ENCODE results near the gene TEX36.
"Not testable (repeated sequence)": the region's sequence is repeated elsewhere in the genome, so short reads cannot be mapped to it uniquely, and the experiment has no call there.

Gene TEX36

GRCh38 chr10:125656523-125656922 lies 26.4 kb downstream of the TEX36 start:
- DNase-seq (ENCODE audit: low read depth, low spot score), result no peak
- in situ Hi-C loops (cut with HindIII; ENCODE audit: low sequenced_read_pairs), result no loop called here
- no peak for TF ChIP-seq CTCF (IDR thresholded peaks at IDR 0.05; ENCODE audit: low read depth, low read length)

GRCh38 chr10:125653113-125653512 lies 29.9 kb downstream of the TEX36 start:
- in situ Hi-C loops (cut with HindIII; ENCODE audit: low sequenced_read_pairs); H3K4me3 ChIP-seq (ENCODE audit: low read depth, low read length); DNase-seq (ENCODE audit: low read depth, low spot score): not testable (repeated sequence)

More at GRCh38 chr10:125656523-125656922, 26.4 kb downstream of the TEX36 start:
- no peak overlapping the region for H3K4me3 ChIP-seq (ENCODE audit: low read depth, low read length)

- no peak for TF ChIP-seq CTCF (IDR thresholded peaks at IDR 0.05; ENCODE audit: low read depth, low read length)
- no peak overlapping the region for H3K4me3 ChIP-seq (ENCODE audit: low read depth, low read length)
- in situ Hi-C loops (cut with HindIII; ENCODE audit: low sequenced_read_pairs), result no loop called here
- no peak for DNase-seq (ENCODE audit: low read depth, low spot score)
These were observed 36.7 kb downstream of the TEX36 start for GRCh38 chr10:125646311-125646710.

- in situ Hi-C loops (cut with HindIII; ENCODE audit: low sequenced_read_pairs), result no loop called here
- H3K4me3 ChIP-seq (ENCODE audit: low read depth, low read length), result no peak overlapping the region
- no peak for DNase-seq (ENCODE audit: low read depth, low spot score)
- no peak for TF ChIP-seq CTCF (IDR thresholded peaks at IDR 0.05; ENCODE audit: low read depth, low read length)
These were observed 41.6 kb downstream of the TEX36 start for GRCh38 chr10:125641398-125641797.

- no peak for TF ChIP-seq CTCF (IDR thresholded peaks at IDR 0.05; ENCODE audit: low read depth, low read length)
- in situ Hi-C loops (cut with HindIII; ENCODE audit: low sequenced_read_pairs), result no loop called here
These were observed 42.3 kb downstream of the TEX36 start for GRCh38 chr10:125640653-125641052.

GRCh38 chr10:125639846-125640245 lies 43.1 kb downstream of the TEX36 start:
- TF ChIP-seq CTCF (IDR thresholded peaks at IDR 0.05; ENCODE audit: low read depth, low read length), result no peak
- H3K4me3 ChIP-seq (ENCODE audit: low read depth, low read length), result no peak overlapping the region
- DNase-seq (ENCODE audit: low read depth, low spot score), result no peak
- in situ Hi-C loops (cut with HindIII; ENCODE audit: low sequenced_read_pairs), result no loop called here

More at GRCh38 chr10:125640653-125641052, 42.3 kb downstream of the TEX36 start:
- DNase-seq (ENCODE audit: low read depth, low spot score), result no peak
- H3K4me3 ChIP-seq (ENCODE audit: low read depth, low read length), result no peak overlapping the region

GRCh38 chr10:125638555-125638954 lies 44.4 kb downstream of the TEX36 start:
- in situ Hi-C loops (cut with HindIII; ENCODE audit: low sequenced_read_pairs), result no loop called here
- no peak for TF ChIP-seq CTCF (IDR thresholded peaks at IDR 0.05; ENCODE audit: low read depth, low read length)

More at GRCh38 chr10:125638555-125638954, 44.4 kb downstream of the TEX36 start:
- H3K4me3 ChIP-seq (ENCODE audit: low read depth, low read length), result no peak overlapping the region
- no peak for DNase-seq (ENCODE audit: low read depth, low spot score)
